HL-60 (cell line): ENCODE measurements around the gene OR9Q1.

Experiments used
- DNase-seq, 2 experiments: peaks; one replicate each; pipeline ENCODE4 v3.0.0-alpha.2; 2010 to 2020; ENCODE audit warnings: low read depth in 1 of 2, low spot score in 1 of 2
- H3K27ac ChIP-seq: fragments of 250-450 bp; sonication (Bioruptor Pico); replicated peaks from 2 replicates; pipeline ENCODE4 v1.5.1; 2020; ENCODE audit warnings: mild to moderate bottlenecking, moderate library complexity
- H3K27me3 ChIP-seq: fragments of 250-450 bp; sonication (Bioruptor Pico); 2 replicates; pipeline ENCODE4 v1.5.1; 2021; ENCODE audit warnings: mild to moderate bottlenecking, moderate library complexity; ENCODE audit not compliant: insufficient read depth, poor library complexity, severe bottlenecking
- H3K4me3 ChIP-seq: replicated peaks from 2 replicates; pipeline ENCODE4 v1.5.1; 2011; ENCODE audit warnings: mild to moderate bottlenecking, control low read depth, low read length; ENCODE audit not compliant: insufficient read depth
- CTCF ChIP-seq: IDR thresholded peaks from one replicate; pipeline ENCODE4 v1.5.1; 2011; ENCODE audit warnings: low read length, control low read depth, inconsistent platforms; ENCODE audit not compliant: insufficient read depth
- GABPA ChIP-seq: IDR thresholded peaks from 2 replicates; pipeline ENCODE4 v1.6.1; 2012; ENCODE audit warnings: low read depth
- POLR2AphosphoS5 ChIP-seq: IDR thresholded peaks from 2 replicates; pipeline ENCODE4 v1.6.1; 2012; ENCODE audit warnings: low read depth
- REST ChIP-seq: IDR thresholded peaks from 2 replicates; pipeline ENCODE4 v1.6.1; 2012; ENCODE audit warnings: low read depth; ENCODE audit not compliant: insufficient replicate concordance
- SPI1 ChIP-seq: IDR thresholded peaks from 2 replicates; pipeline ENCODE4 v1.6.1; 2012; ENCODE audit warnings: low read depth, mild to moderate bottlenecking, borderline replicate concordance

Gene OR9Q1

GRCh38 chr11:58222721-58223120 lies 199.0 kb downstream of the OR9Q1 start:
- TF ChIP-seq GABPA = no peak
- TF ChIP-seq SPI1 = no peak
- no peak for TF ChIP-seq REST
- TF ChIP-seq POLR2AphosphoS5 = no peak
- TF ChIP-seq CTCF = no peak
- H3K27me3 ChIP-seq = no peaks in the 10 kb centered on the region
- no peak overlapping the region for H3K4me3 ChIP-seq
- DNase-seq = no peak
- H3K27ac ChIP-seq = no peak overlapping the region

- Histone ChIP-seq H3K27me3 (no peaks in the 10 kb centered on the region), H3K27ac (no peak overlapping the region), H3K4me3 (no peak overlapping the region)
- no peak for DNase-seq
- no peak for TF ChIP-seq GABPA
- TF ChIP-seq SPI1 = no peak
- TF ChIP-seq CTCF = no peak
- no peak for TF ChIP-seq REST
- TF ChIP-seq POLR2AphosphoS5 = no peak
Observed at GRCh38 chr11:58227956-58228615, 204.4 kb downstream of the OR9Q1 start.
